HepG2 (cell line): ENCODE data around the gene DCAF4. TPM values are rescaled to one million over a fixed set of nuclear protein-coding genes. Genes with fewer than 3 reads are reported as not detected.

Experiments used
- AGO1 ChIP-seq: fragments of 200-400 bp; formaldehyde crosslinking; IDR thresholded peaks from 2 replicates; pipeline ENCODE4 v1.6.1; 2017; ENCODE audit warnings: mild to moderate bottlenecking, low read depth, low read length, moderate library complexity; ENCODE audit not compliant: poor library complexity, severe bottlenecking
- ARNT2 ChIP-seq: sonication (generic); formaldehyde crosslinking; IDR thresholded peaks from 2 replicates; pipeline ENCODE4 v1.8.0; 2022; ENCODE audit warnings: mild to moderate bottlenecking, low read depth, missing genetic modification reagents, moderate library complexity
- CCAR2 ChIP-seq: fragments of 200-400 bp; formaldehyde crosslinking; optimal IDR thresholded peaks from 2 replicates; pipeline ENCODE3; 2018; ENCODE audit warnings: low read depth, mild to moderate bottlenecking, low read length, moderate library complexity
- DMAP1 ChIP-seq: IDR thresholded peaks from 2 replicates; pipeline ENCODE4 v1.6.1; 2016
- EEA1 ChIP-seq: sonication (generic); formaldehyde crosslinking; IDR thresholded peaks from 2 replicates; pipeline ENCODE4 v1.5.1; 2020; ENCODE audit warnings: mild to moderate bottlenecking, missing genetic modification reagents, borderline replicate concordance
- EHMT2 ChIP-seq: fragments of 200-600 bp; sonication (generic); IDR thresholded peaks from 2 replicates; pipeline ENCODE4 v1.7.0; 2017; ENCODE audit warnings: antibody characterized with exemption, low read depth, low read length, borderline replicate concordance
- ETV6 ChIP-seq: sonication (generic); formaldehyde crosslinking; conservative IDR thresholded peaks from 2 replicates; pipeline ENCODE4 v1.4.0; 2020; ENCODE audit warnings: missing genetic modification reagents
- HDAC1 ChIP-seq: sonication (generic); formaldehyde crosslinking; IDR thresholded peaks from 2 replicates; pipeline ENCODE4 v1.5.1; 2020; ENCODE audit warnings: mild to moderate bottlenecking, missing genetic modification reagents
- HMG20A ChIP-seq: IDR thresholded peaks from 2 replicates; pipeline ENCODE4 v1.6.1; 2016; ENCODE audit warnings: borderline replicate concordance
- HMGA1 ChIP-seq: sonication (generic); formaldehyde crosslinking; conservative IDR thresholded peaks from 2 replicates; pipeline ENCODE4 v1.4.0; 2020; ENCODE audit warnings: missing genetic modification reagents
- KAT7 ChIP-seq: IDR thresholded peaks from 2 replicates; pipeline ENCODE4 v1.6.1; 2018; ENCODE audit warnings: borderline replicate concordance, missing compliant biosample characterization
- KDM5A ChIP-seq: fragments of 200-600 bp; sonication (generic); IDR thresholded peaks from 2 replicates; pipeline ENCODE4 v1.7.0; 2018; ENCODE audit warnings: antibody characterized with exemption, mild to moderate bottlenecking, low read length, borderline replicate concordance
- MAX ChIP-seq: IDR thresholded peaks from 2 replicates; pipeline ENCODE4 v1.6.1; 2012; ENCODE audit warnings: inconsistent platforms
- MED1 ChIP-seq: sonication (generic); formaldehyde crosslinking; IDR thresholded peaks from 2 replicates; pipeline ENCODE4 v1.4.0; 2020; ENCODE audit warnings: missing genetic modification reagents
- PAX8 ChIP-seq: sonication (generic); formaldehyde crosslinking; IDR thresholded peaks from 2 replicates; pipeline ENCODE4 v1.8.0; 2022; ENCODE audit warnings: mild to moderate bottlenecking, missing genetic modification reagents, borderline replicate concordance
- POLR2G ChIP-seq: fragments of 200-400 bp; formaldehyde crosslinking; IDR thresholded peaks from 2 replicates; pipeline ENCODE4 v1.6.1; 2018; ENCODE audit warnings: mild to moderate bottlenecking, low read depth, low read length, moderate library complexity
- RFX1 ChIP-seq: fragments of 450-650 bp; IDR thresholded peaks from 2 replicates; pipeline ENCODE4 v1.6.1; 2017
- SETDB1 ChIP-seq: sonication (generic); formaldehyde crosslinking; IDR thresholded peaks from 2 replicates; pipeline ENCODE4 v1.5.1; 2020; ENCODE audit warnings: missing genetic modification reagents, mild to moderate bottlenecking, borderline replicate concordance
- STAT5B ChIP-seq: sonication (generic); formaldehyde crosslinking; IDR thresholded peaks from 2 replicates; pipeline ENCODE4 v1.4.0; 2020; ENCODE audit warnings: missing genetic modification reagents
- TMF1 ChIP-seq: sonication (generic); formaldehyde crosslinking; IDR thresholded peaks from 2 replicates; pipeline ENCODE4 v1.8.1; 2022; ENCODE audit warnings: low read depth, missing genetic modification reagents
- XRCC5 ChIP-seq: fragments of 200-400 bp; formaldehyde crosslinking; optimal IDR thresholded peaks from 2 replicates; pipeline ENCODE3; 2017; ENCODE audit warnings: mild to moderate bottlenecking, low read length
- YEATS2 ChIP-seq: sonication (generic); formaldehyde crosslinking; IDR thresholded peaks from 2 replicates; pipeline ENCODE4 v1.4.0; 2020; ENCODE audit warnings: missing genetic modification reagents, borderline replicate concordance
- ZFP41 ChIP-seq: sonication (generic); formaldehyde crosslinking; IDR thresholded peaks from 2 replicates; pipeline ENCODE4 v1.4.0; 2020; ENCODE audit warnings: mild to moderate bottlenecking, missing genetic modification reagents, borderline replicate concordance
- ZFX ChIP-seq: sonication (generic); formaldehyde crosslinking; IDR thresholded peaks from 2 replicates; pipeline ENCODE4 v1.4.0; 2020; ENCODE audit warnings: mild to moderate bottlenecking, low read depth, missing genetic modification reagents, moderate library complexity
- ZMAT3 ChIP-seq: sonication (generic); formaldehyde crosslinking; conservative IDR thresholded peaks from 2 replicates; pipeline ENCODE4 v1.7.0; 2021; ENCODE audit warnings: missing genetic modification reagents
- ZNF263 ChIP-seq: sonication (generic); formaldehyde crosslinking; IDR thresholded peaks from 2 replicates; pipeline ENCODE4 v1.4.0; 2020; ENCODE audit warnings: missing genetic modification reagents
- ZNF547 ChIP-seq: sonication (generic); formaldehyde crosslinking; IDR thresholded peaks from 2 replicates; pipeline ENCODE4 v1.5.1; 2020; ENCODE audit warnings: mild to moderate bottlenecking, missing genetic modification reagents
- ZNF564 ChIP-seq: sonication (generic); formaldehyde crosslinking; IDR thresholded peaks from 2 replicates; pipeline ENCODE4 v1.8.1; 2023; ENCODE audit warnings: mild to moderate bottlenecking, missing genetic modification reagents
- ZNF678 ChIP-seq: sonication (generic); formaldehyde crosslinking; IDR thresholded peaks from 2 replicates; pipeline ENCODE4 v1.4.0; 2020; ENCODE audit warnings: mild to moderate bottlenecking, missing genetic modification reagents
- polyA plus RNA-seq, 8 experiments: library from polyadenylated mRNA; depleted of rRNA in 3 of 8; stranded (reverse) in 7 of 8; unstranded in 1 of 8; fragments of >200 nt; fragmentation: Illumina TruSeq in 4 of 8; extraction: Trizol in 4 of 8; gene quantifications; 2 replicates each; pipeline versions ENCODE4 v1.2.1 to v1.2.3, GENCODE V29; 2011 to 2016; ENCODE audit warnings: low read depth in 4 of 8, missing spikeins in 1 of 8, mixed read lengths in 1 of 8; ENCODE audit not compliant: insufficient read depth in 1 of 8
- total RNA-seq, 5 experiments: library from RNA; depleted of rRNA; stranded (reverse); fragments of >200 nt; fragmentation: Illumina TruSeq; extraction: Trizol; gene quantifications; 2 replicates each; pipeline ENCODE4 v1.2.3, GENCODE V29; 2016; ENCODE audit warnings: low read depth in 1 of 5
- TF ChIP-seq, protein P1 (sequence below): sonication (generic); formaldehyde crosslinking; IDR thresholded peaks from 2 replicates; pipeline ENCODE4 v1.9.0; 2021; ENCODE audit warnings: missing genetic modification reagents, borderline replicate concordance
- TF ChIP-seq, protein P2 (sequence below): IDR thresholded peaks from 2 replicates; pipeline ENCODE4 v1.6.1; 2016; ENCODE audit warnings: mild to moderate bottlenecking

Gene DCAF4
- total and polyA plus RNA-seq, 2 of the 13 experiments (the other 11 are each of a cell fraction or from before 2014, with no cell fraction given) = 18.8 to 21.1 TPM

- TF ChIP-seq YEATS2 (CRISPR knock-in tag) (peak; percentile 40; the same call in 1 of the 2 replicates), SETDB1 (CRISPR knock-in tag) (no peak), ARNT2 (CRISPR knock-in tag) (peak; percentile 52; the same call in 1 of the 2 replicates), ZFX (CRISPR knock-in tag) (peak; percentile 82), ZMAT3 (CRISPR knock-in tag) (no peak), RFX1 (no peak), MED1 (no peak), EEA1 (peak; percentile 45; the same call in 1 of the 2 replicates), EHMT2 (peak; percentile 18; the same call in 1 of the 2 replicates), KDM5A (peak; percentile 55; the same call in 1 of the 2 replicates), TMF1 (CRISPR knock-in tag) (peak; percentile 53; the same call in 1 of the 2 replicates), ETV6 (CRISPR knock-in tag) (no peak), MAX (peak; percentile 78), DMAP1 (CRISPR knock-in tag) (peak; percentile 87), ZNF263 (CRISPR knock-in tag) (no peak), HMG20A (CRISPR knock-in tag) (no peak), KAT7 (CRISPR knock-in tag) (peak; percentile 65; the same call in 1 of the 2 replicates), ZFP41 (CRISPR knock-in tag) (no peak), CCAR2 (no peak), XRCC5 (peak; percentile 41), ZNF678 (CRISPR knock-in tag) (0 out of 2 replicates have a peak, but pooled peaks have one; percentile 55), POLR2G (peak; percentile 80), STAT5B (no peak), AGO1 (no peak), ZNF564 (CRISPR knock-in tag) (no peak; the same call in 1 of the 2 replicates), PAX8 (CRISPR knock-in tag) (no peak), ZNF547 (peak; percentile 25; the same call in 1 of the 2 replicates), HMGA1 (CRISPR knock-in tag) (no peak), HDAC1 (peak; percentile 90)
- TF ChIP-seq, protein P1, sequence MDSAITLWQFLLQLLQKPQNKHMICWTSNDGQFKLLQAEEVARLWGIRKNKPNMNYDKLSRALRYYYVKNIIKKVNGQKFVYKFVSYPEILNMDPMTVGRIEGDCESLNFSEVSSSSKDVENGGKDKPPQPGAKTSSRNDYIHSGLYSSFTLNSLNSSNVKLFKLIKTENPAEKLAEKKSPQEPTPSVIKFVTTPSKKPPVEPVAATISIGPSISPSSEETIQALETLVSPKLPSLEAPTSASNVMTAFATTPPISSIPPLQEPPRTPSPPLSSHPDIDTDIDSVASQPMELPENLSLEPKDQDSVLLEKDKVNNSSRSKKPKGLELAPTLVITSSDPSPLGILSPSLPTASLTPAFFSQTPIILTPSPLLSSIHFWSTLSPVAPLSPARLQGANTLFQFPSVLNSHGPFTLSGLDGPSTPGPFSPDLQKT = no peak
- TF ChIP-seq, protein P2, sequence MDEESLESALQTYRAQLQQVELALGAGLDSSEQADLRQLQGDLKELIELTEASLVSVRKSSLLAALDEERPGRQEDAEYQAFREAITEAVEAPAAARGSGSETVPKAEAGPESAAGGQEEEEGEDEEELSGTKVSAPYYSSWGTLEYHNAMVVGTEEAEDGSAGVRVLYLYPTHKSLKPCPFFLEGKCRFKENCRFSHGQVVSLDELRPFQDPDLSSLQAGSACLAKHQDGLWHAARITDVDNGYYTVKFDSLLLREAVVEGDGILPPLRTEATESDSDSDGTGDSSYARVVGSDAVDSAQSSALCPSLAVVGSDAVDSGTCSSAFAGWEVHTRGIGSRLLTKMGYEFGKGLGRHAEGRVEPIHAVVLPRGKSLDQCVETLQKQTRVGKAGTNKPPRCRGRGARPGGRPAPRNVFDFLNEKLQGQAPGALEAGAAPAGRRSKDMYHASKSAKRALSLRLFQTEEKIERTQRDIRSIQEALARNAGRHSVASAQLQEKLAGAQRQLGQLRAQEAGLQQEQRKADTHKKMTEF (CRISPR knock-in tag) = peak; percentile 54
These were observed at the start of gene DCAF4 (continued) for GRCh38 chr14:72926292-72927028.
